MM.1S (cell line): ENCODE results near the gene CCIN.

Source experiments
- CTCF ChIP-seq: fragments of 300-600 bp; sonication (generic); IDR thresholded peaks from 2 replicates; pipeline ENCODE4 v1.5.1; 2016; ENCODE audit warnings: antibody characterized with exemption, low read length, mixed read lengths
- EZH2 ChIP-seq: fragments of 300-600 bp; sonication (generic); optimal IDR thresholded peaks from 2 replicates; pipeline ENCODE3; 2017; ENCODE audit warnings: low read depth, mild to moderate bottlenecking, antibody characterized with exemption, low read length, mixed read lengths
- EZH2phosphoT487 ChIP-seq: fragments of 300-600 bp; sonication (generic); IDR thresholded peaks from 2 replicates; pipeline ENCODE4 v1.6.1; 2018; ENCODE audit warnings: antibody characterized with exemption, low read length

GRCh38 chr9:36210722-36211121 is 41.5 kb downstream of the CCIN start:
- TF ChIP-seq CTCF (no peak), EZH2 (no peak), EZH2phosphoT487 (no peak)
